MCF 10A (cell line): ENCODE measurements around the gene ADAM12. TPM values are rescaled to one million over a fixed set of nuclear protein-coding genes. Genes with fewer than 3 reads are reported as not detected.
"Not testable (repeated sequence)": the region's sequence is repeated elsewhere in the genome, so short reads cannot be mapped to it uniquely, and the experiment has no call there.

Source experiments
- BruUV-seq: library from RNA; stranded (reverse); fragments of 400-500 nt; replicated peaks from 2 replicates; lab custom pipeline; 2021; lab: Mats Ljungman, UMichigan
- CTCF ChIA-PET: fragments of 300-600 bp; sonication (Branson Sonifier 250); formaldehyde crosslinking; extraction: SDS; loops from one replicate; lab custom pipeline; 2021; ENCODE audit warnings: antibody characterized with exemption, inconsistent platforms; lab: Yijun Ruan, JAX
- POLR2A ChIA-PET: fragments of 300-600, 350-650 bp; sonication (Branson Sonifier 250); formaldehyde crosslinking; extraction: SDS; loops from one replicate; lab custom pipeline; 2020; ENCODE audit warnings: antibody characterized with exemption, inconsistent platforms; lab: Yijun Ruan, JAX
- DNase-seq: peaks from one replicate; pipeline ENCODE4 v3.0.0-alpha.2; 2018; ENCODE audit not compliant: unreplicated experiment
- H3K27ac Mint-ChIP-seq: one replicate; pipeline ENCODE4 v1.8.0; 2022; ENCODE audit warnings: mild to moderate bottlenecking, low read depth, mixed read lengths; ENCODE audit not compliant: unreplicated experiment
- H3K27me3 Mint-ChIP-seq: one replicate; pipeline ENCODE4 v1.8.0; 2022; ENCODE audit warnings: mixed read lengths; ENCODE audit not compliant: insufficient read depth, unreplicated experiment
- H3K36me3 Mint-ChIP-seq: one replicate; pipeline ENCODE4 v1.8.0; 2022; ENCODE audit warnings: mild to moderate bottlenecking, moderate library complexity, mixed read lengths; ENCODE audit not compliant: insufficient read depth, unreplicated experiment
- H3K4me1 Mint-ChIP-seq: one replicate; pipeline ENCODE4 v1.8.0; 2022; ENCODE audit warnings: mixed read lengths; ENCODE audit not compliant: insufficient read depth, unreplicated experiment
- H3K4me3 Mint-ChIP-seq: one replicate; pipeline ENCODE4 v1.8.0; 2022; ENCODE audit warnings: mild to moderate bottlenecking, moderate library complexity, mixed read lengths; ENCODE audit not compliant: unreplicated experiment
- H3K9me3 Mint-ChIP-seq: one replicate; pipeline ENCODE4 v1.8.0; 2022; ENCODE audit warnings: mixed read lengths; ENCODE audit not compliant: unreplicated experiment
- CTCF ChIP-seq: fragments of 200-600 bp; IDR thresholded peaks from one replicate; pipeline ENCODE4 v1.8.0; 2022; ENCODE audit warnings: antibody characterized with exemption, mild to moderate bottlenecking; ENCODE audit not compliant: unreplicated experiment
- intact Hi-C: fragments of 100-400 bp; cut with micrococcal nuclease; formaldehyde crosslinking; loops from 2 replicates; pipeline ENCODE4 v1.14.1; 2022
- total RNA-seq: library from RNA; stranded (reverse); gene quantifications from 2 replicates; pipeline ENCODE4 v1.2.3, GENCODE V29; 2022

Gene ADAM12
- total RNA-seq, 1 experiment from 2014 or later: 2.2 TPM

GRCh38 chr10:126250045-126250444 is 138.2 kb downstream of the ADAM12 start:
- peaks cover 34% of the 10 kb centered on the region for H3K4me1 Mint-ChIP-seq
- intact Hi-C loops: loop anchor here (10.0 kb wide), 1 partner anchor 135 kb away; the partner anchor contains the start of gene ADAM12
- no peaks in the 10 kb centered on the region for H3K27me3 Mint-ChIP-seq
- ChIA-PET POLR2A (no interaction called here), CTCF (interaction anchor here (0.7 kb wide), 1 partner anchor 14 kb away, joined by 3 read pairs; no protein-coding TSS in a partner anchor)
- no TSS peak for BruUV-seq
- no peak for DNase-seq
- peaks cover 13% of the 10 kb centered on the region for H3K9me3 Mint-ChIP-seq
- no peak overlapping the region for H3K4me3 Mint-ChIP-seq
- no peaks in the 10 kb centered on the region for H3K36me3 Mint-ChIP-seq
- TF ChIP-seq CTCF: no peak
- H3K27ac Mint-ChIP-seq: no peak overlapping the region

- peak overlapping the region; percentile 85 for H3K27ac Mint-ChIP-seq
- H3K27me3 Mint-ChIP-seq: no peaks in the 10 kb centered on the region
- ChIA-PET POLR2A (no interaction called here), CTCF (interaction anchor here (0.6 kb wide), 2 partner anchors 22 to 554 kb away, joined by 3 to 4 read pairs; no protein-coding TSS in a partner anchor)
- intact Hi-C loops: loop anchor here (2.0 kb wide), 1 partner anchor 49 kb away; no protein-coding TSS in a partner anchor
- H3K9me3 Mint-ChIP-seq: peaks cover 13% of the 10 kb centered on the region
- peak; percentile 94 for DNase-seq
- no peak for TF ChIP-seq CTCF
- peaks cover 15% of the 10 kb centered on the region for H3K4me1 Mint-ChIP-seq
- BruUV-seq: no TSS peak
- peak overlapping the region; percentile 47 for H3K4me3 Mint-ChIP-seq
- no peaks in the 10 kb centered on the region for H3K36me3 Mint-ChIP-seq
Observed at GRCh38 chr10:126247446-126247975, 140.8 kb downstream of the ADAM12 start.

GRCh38 chr10:126246396-126246795 is 141.9 kb downstream of the ADAM12 start:
- H3K36me3 Mint-ChIP-seq, BruUV-seq, H3K9me3 Mint-ChIP-seq, POLR2A ChIA-PET, H3K27me3 Mint-ChIP-seq, H3K4me3 Mint-ChIP-seq, CTCF ChIA-PET: not testable (repeated sequence)
- Mint-ChIP-seq H3K27ac (peak overlapping the region; percentile 85), H3K4me1 (peaks cover 15% of the 10 kb centered on the region)
- peak; percentile 14 for DNase-seq
- intact Hi-C loops: loop anchor here (2.0 kb wide), 1 partner anchor 48 kb away; no protein-coding TSS in a partner anchor

GRCh38 chr10:126245501-126245900 is 142.8 kb downstream of the ADAM12 start:
- H3K27ac Mint-ChIP-seq: no peak overlapping the region
- H3K36me3 Mint-ChIP-seq: no peaks in the 10 kb centered on the region
- no peak for DNase-seq
- ChIA-PET POLR2A (no interaction called here), CTCF (no interaction called here)
- no peaks in the 10 kb centered on the region for H3K27me3 Mint-ChIP-seq
- H3K9me3 Mint-ChIP-seq: no peaks in the 10 kb centered on the region
- intact Hi-C loops: no loop called here
- H3K4me3 Mint-ChIP-seq: no peak overlapping the region
- TF ChIP-seq CTCF: no peak
- BruUV-seq: no TSS peak
- H3K4me1 Mint-ChIP-seq: peaks cover 15% of the 10 kb centered on the region
